ENCODE results near the gene MSI2. TPM values are rescaled to one million over a fixed set of nuclear protein-coding genes. Genes with fewer than 3 reads are reported as not detected.

The MSI2 gene
- total RNA-seq, 2 experiments from 2014 or later, result 65.7 to 71.9 TPM

DNA sequence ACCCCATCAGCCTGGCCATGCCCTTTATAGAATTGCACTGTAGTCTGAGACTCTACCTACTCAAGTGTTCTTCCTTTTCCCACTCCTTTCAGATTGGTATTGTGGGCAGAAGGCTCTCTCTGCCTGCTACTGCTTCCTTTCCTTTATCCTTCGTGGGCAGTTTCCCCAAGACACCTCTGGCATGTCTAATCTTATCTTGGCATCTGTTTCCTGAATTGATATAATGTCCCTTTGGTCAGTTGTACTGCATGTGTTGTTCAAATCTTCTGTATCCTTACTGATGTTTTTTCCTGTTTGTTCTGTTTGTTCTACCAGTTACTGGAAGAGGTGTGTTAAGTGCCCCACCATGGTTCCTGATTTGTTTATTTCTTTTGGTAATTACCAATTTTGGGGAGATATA lies 29.5 kb upstream of the MSI2 start:
- Mint-ChIP-seq H3K4me1 (ENCODE audit: low read depth) (no peaks in the 10 kb centered on the region), H3K36me3 (peaks cover 3% of the 10 kb centered on the region), H3K27me3 (peaks cover 10% of the 10 kb centered on the region), H3K27ac (no peak overlapping the region), H3K4me3 (no peak overlapping the region), H3K9me3 (peaks cover 9% of the 10 kb centered on the region)
- DNase-seq, result no peak
- POLR2A ChIA-PET, result no interaction called here
- CTCF ChIA-PET, result interaction anchor here (1.1 kb wide), 1 partner anchor 17 kb away, joined by 3 read pairs; no protein-coding TSS in a partner anchor
- intact Hi-C loops (cut with micrococcal nuclease), result no loop called here

DNA sequence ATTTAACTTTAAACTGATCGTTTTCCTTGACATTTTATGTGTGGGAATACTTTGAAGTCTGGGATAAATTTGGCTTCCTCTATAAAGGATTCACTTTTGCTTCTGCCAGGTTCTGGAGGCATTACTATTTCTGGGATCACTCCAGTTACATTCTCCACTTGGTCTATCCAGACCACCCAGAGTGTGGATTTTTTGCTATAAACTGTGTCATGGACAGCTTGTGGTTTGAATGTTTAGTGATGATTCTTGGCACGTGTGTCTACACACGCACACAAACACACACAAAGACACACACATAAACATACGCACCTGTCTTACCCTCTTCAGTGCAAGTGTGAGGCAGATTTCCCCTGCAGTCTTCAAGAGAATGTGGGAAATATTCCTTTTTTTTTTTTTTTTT lies 27.4 kb upstream of the MSI2 start:
- POLR2A ChIA-PET, result no interaction called here
- no peak for DNase-seq
- Mint-ChIP-seq H3K9me3 (peaks cover under 1% of the 10 kb centered on the region), H3K27ac (no peak overlapping the region), H3K27me3 (peaks cover 17% of the 10 kb centered on the region), H3K4me3 (no peak overlapping the region), H3K36me3 (no peaks in the 10 kb centered on the region), H3K4me1 (ENCODE audit: low read depth) (no peaks in the 10 kb centered on the region)
- intact Hi-C loops (cut with micrococcal nuclease), result no loop called here
- CTCF ChIA-PET, result interaction anchor here (0.7 to 1.6 kb wide), 3 partner anchors 14 to 443 kb away, joined by 3 to 7 read pairs (median 3); no protein-coding TSS in a partner anchor

DNA sequence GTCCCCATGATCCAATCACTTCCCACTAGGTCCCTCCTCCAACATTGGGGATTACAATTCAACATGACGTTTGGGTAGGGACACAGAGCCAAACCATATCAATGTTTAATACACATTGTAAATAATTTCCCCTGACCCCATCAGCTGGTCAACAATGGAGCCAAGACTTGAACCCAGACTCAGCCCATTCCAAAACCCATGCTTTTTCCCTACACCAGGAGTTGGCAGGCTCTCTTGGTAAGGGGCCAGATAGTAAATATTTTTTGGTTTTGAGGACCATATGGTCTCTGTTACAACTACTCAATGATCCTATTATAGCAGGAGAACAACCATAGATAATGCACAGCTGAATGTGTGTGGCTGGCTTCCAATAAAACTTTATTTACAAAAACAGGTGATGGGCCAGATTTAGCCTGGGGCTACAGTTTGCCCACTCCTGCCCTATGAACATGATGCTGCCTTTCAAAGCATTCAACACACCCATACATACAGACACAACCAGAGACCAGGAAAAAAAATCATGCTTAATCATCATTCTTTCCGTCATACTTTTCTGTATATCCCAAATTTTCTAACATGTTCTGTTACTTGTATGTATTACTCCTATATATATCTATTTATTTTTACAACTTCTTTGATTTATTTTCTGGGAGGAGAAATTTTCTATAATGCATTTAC lies 22.1 kb upstream of the MSI2 start:
- CTCF ChIA-PET, result interaction anchor here (1.9 kb wide), 1 partner anchor 10 kb away, joined by 7 read pairs; no protein-coding TSS in a partner anchor
- Mint-ChIP-seq H3K36me3 (no peaks in the 10 kb centered on the region), H3K27me3 (peaks cover 14% of the 10 kb centered on the region), H3K4me1 (ENCODE audit: low read depth) (no peaks in the 10 kb centered on the region), H3K4me3 (no peak overlapping the region), H3K27ac (no peak overlapping the region), H3K9me3 (no peaks in the 10 kb centered on the region)
- DNase-seq, result no peak
- POLR2A ChIA-PET, result no interaction called here
- intact Hi-C loops (cut with micrococcal nuclease), result no loop called here

DNA sequence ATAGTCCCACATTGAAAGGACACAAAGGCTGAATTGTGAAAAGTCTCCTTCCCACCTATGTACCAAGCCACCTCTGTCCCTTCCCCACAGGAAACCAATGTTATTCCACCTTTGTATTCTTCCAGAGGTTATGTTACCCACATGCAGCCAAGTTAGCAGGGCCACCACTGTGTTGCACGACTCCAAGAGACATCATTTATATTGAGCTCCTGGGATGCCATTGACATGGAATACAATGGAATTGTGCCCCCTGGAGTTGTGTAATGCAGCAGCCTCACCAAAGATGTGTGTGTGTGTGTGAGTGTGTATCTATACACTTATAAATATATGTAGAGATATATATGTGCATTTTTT lies 21.6 kb upstream of the MSI2 start:
- H3K27me3 Mint-ChIP-seq, result peaks cover 14% of the 10 kb centered on the region
- ChIA-PET POLR2A (no interaction called here), CTCF (interaction anchor here (1.9 kb wide), 1 partner anchor 9 kb away, joined by 7 read pairs; no protein-coding TSS in a partner anchor)
- DNase-seq, result no peak
- no peaks in the 10 kb centered on the region for H3K36me3 Mint-ChIP-seq
- intact Hi-C loops (cut with micrococcal nuclease), result no loop called here
- no peaks in the 10 kb centered on the region for H3K9me3 Mint-ChIP-seq
- H3K27ac Mint-ChIP-seq, result no peak overlapping the region
- no peaks in the 10 kb centered on the region for H3K4me1 Mint-ChIP-seq (ENCODE audit: low read depth)
- no peak overlapping the region for H3K4me3 Mint-ChIP-seq

DNA sequence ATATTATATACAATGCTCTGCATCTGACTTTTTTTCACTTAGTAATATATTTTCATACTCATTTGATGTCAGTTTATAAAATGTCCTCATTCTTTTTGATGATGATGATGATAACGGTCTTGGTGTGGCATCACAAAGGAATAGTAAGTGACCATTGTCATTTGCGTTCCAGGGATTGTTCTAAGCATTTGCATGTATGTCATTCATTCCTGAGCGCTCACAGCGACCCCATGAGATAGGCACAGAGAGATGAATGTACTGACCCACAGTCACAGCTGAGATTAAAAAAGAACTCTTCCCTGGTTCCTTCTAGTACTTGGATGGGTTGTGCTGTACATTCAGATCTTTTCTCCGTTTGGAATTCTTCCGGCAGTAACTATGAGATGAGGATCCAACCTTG lies 21.2 kb upstream of the MSI2 start:
- Mint-ChIP-seq H3K36me3 (no peaks in the 10 kb centered on the region), H3K27me3 (peaks cover 14% of the 10 kb centered on the region), H3K27ac (no peak overlapping the region), H3K4me1 (ENCODE audit: low read depth) (no peaks in the 10 kb centered on the region), H3K4me3 (no peak overlapping the region), H3K9me3 (no peaks in the 10 kb centered on the region)
- CTCF ChIA-PET, result interaction anchor here (1.9 kb wide), 1 partner anchor 9 kb away, joined by 7 read pairs; no protein-coding TSS in a partner anchor
- POLR2A ChIA-PET, result no interaction called here
- DNase-seq, result no peak
- intact Hi-C loops (cut with micrococcal nuclease), result no loop called here

DNA sequence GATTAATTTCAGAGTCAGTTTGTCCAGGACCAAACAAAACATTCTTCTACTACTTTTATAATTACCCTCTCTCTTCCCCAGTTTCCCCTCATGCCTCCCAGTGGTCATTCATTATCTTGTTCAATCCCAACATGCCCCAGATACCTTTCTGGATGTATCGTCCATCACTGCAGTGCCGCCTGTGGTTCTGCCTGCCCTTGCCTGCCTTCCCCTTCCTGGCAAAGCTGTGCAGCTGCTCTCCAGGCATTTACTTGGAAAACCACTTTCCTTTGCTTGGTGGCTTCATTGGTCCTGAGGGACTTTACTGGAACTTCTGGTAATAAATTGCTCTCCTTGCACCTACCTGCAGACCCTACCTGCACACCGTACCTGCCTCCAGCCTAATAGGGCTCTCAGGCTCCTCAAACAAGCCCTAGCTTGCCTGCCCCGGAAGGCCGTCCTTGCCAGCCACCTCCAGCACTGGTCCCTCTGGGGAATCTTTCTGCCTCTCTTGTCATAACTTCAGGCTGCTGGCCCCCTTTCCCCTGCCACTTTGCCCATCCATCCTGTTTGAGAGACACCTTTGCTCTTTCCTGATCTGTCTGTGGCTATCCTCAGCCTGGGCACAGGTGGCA lies 19.5 kb upstream of the MSI2 start:
- H3K9me3 Mint-ChIP-seq, result no peaks in the 10 kb centered on the region
- ChIA-PET CTCF (no interaction called here), POLR2A (no interaction called here)
- intact Hi-C loops (cut with micrococcal nuclease), result no loop called here
- H3K27ac Mint-ChIP-seq, result no peak overlapping the region
- H3K4me1 Mint-ChIP-seq (ENCODE audit: low read depth), result no peaks in the 10 kb centered on the region
- no peak for DNase-seq
- no peaks in the 10 kb centered on the region for H3K36me3 Mint-ChIP-seq
- no peak overlapping the region for H3K4me3 Mint-ChIP-seq
- peaks cover 10% of the 10 kb centered on the region for H3K27me3 Mint-ChIP-seq

DNA sequence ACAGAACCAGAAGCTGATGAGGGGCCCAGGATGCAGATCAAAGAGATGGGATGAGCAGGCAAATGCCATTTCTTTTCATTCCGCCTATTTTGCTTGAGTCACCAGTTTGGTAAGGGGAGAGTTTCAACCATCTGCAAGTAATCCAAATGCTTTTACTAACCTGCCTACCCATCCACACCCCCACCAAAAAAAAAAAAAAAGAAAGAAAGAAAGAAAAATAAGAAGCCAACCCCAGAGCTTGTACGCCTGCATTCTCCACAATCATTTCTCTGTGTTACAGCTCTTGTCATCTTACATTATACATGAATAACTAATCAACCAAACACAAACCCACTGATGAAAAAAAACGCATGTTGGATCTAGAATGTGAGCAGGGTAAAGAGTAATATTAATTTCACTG lies 15.7 kb upstream of the MSI2 start:
- Mint-ChIP-seq H3K9me3 (no peaks in the 10 kb centered on the region), H3K27me3 (peaks cover 3% of the 10 kb centered on the region)
- POLR2A ChIA-PET, result no interaction called here

DNA sequence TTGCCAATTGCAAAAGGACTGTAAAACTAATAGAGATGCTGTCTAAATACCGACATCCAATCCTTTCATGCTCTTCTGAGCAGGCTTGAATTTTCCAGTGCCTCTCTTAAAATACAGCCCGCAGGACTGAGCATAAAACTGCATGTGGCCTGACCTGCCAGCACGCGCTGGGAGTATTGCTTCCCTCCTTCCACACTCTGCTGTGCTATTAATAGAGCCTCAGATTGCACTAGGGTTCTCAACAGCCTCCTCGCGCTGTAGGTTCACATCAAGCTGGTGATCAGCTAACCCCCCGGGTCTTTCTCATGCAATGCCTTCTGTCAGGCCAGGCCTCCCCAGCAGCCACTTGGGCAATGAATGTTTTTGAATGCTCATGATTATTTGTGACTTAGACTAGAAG lies 14.2 kb upstream of the MSI2 start:
- no peak for DNase-seq
- CTCF ChIA-PET, result interaction anchor here (1.0 to 4.2 kb wide), 12 partner anchors 10 to 542 kb away, joined by 4 to 87 read pairs (median 14); no protein-coding TSS in a partner anchor

More for the DNA sequence above, 15.7 kb upstream of the MSI2 start:
- CTCF ChIA-PET, result interaction anchor here (1.5 kb wide), 1 partner anchor 507 kb away, joined by 3 read pairs; no protein-coding TSS in a partner anchor
- Mint-ChIP-seq H3K4me1 (ENCODE audit: low read depth) (no peaks in the 10 kb centered on the region), H3K4me3 (no peak overlapping the region), H3K27ac (no peak overlapping the region), H3K36me3 (no peaks in the 10 kb centered on the region)
- DNase-seq, result no peak
- intact Hi-C loops (cut with micrococcal nuclease), result loop anchor here (5.0 kb wide), 3 partner anchors 108 to 357 kb away; no protein-coding TSS in a partner anchor

DNA sequence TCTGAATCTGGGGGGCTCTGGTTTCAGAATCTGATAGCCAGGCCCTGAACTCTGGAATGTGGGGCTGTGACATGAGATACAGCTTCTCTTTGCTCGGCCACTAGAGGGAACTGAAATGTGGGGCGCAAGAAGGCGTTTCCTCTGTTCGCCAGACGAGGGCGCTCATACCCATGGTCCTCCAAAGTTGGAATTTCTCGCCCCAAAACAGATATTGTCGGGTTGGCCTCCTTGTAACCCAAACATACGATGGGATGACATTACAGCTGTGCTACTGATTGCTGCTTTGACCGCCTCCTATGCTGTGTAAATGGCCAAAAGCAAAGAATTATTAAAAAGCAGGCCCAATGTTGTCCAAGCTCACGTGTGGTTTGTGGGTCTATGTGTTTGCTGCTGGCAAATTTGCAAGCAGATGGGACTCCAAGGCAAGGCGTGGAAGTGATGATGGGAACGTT lies 13.1 kb upstream of the MSI2 start:
- Mint-ChIP-seq H3K9me3 (no peaks in the 10 kb centered on the region), H3K4me3 (no peak overlapping the region), H3K27me3 (peaks cover 2% of the 10 kb centered on the region), H3K36me3 (no peaks in the 10 kb centered on the region), H3K27ac (no peak overlapping the region), H3K4me1 (ENCODE audit: low read depth) (no peaks in the 10 kb centered on the region)
- CTCF ChIA-PET, result interaction anchor here (0.6 to 4.2 kb wide), 117 partner anchors 9 to 590 kb away, joined by 3 to 88 read pairs (median 5); partner anchors contain the start of genes AKAP1, CCDC182 and MSI2
- intact Hi-C loops (cut with micrococcal nuclease), result loop anchor here (1.0 to 5.0 kb wide), 7 partner anchors 111 to 504 kb away; no protein-coding TSS in a partner anchor
- POLR2A ChIA-PET, result interaction anchor here (0.7 to 1.2 kb wide), 2 partner anchors 14 to 114 kb away, joined by 3 read pairs; no protein-coding TSS in a partner anchor
- peak; percentile 86 for DNase-seq

More for the DNA sequence above, 14.2 kb upstream of the MSI2 start:
- Mint-ChIP-seq H3K27ac (no peak overlapping the region), H3K27me3 (peaks cover 2% of the 10 kb centered on the region), H3K9me3 (no peaks in the 10 kb centered on the region), H3K36me3 (no peaks in the 10 kb centered on the region), H3K4me1 (ENCODE audit: low read depth) (no peaks in the 10 kb centered on the region), H3K4me3 (no peak overlapping the region)
- POLR2A ChIA-PET, result no interaction called here
- intact Hi-C loops (cut with micrococcal nuclease), result loop anchor here (2.0 to 5.0 kb wide), 4 partner anchors 110 to 431 kb away; no protein-coding TSS in a partner anchor

DNA sequence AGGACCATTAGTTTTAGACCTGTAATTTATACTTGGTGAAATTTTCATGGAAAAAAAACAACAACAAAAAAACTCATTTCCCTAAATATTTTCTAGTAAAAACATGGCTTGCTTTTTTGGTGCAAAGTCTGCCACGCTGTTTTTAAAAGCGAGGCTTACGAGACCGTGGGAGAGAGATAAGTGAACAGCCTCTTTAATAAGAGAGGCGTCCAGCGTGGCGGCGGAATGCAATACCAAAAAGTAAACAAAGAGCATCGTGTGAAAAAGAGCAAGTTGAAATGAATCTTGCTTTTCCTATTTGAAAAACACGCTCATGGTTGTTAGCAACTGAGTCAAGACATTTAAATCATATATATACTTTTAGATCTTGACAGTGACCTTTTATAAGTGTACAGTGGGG lies 10.5 kb upstream of the MSI2 start:
- CTCF ChIA-PET, result interaction anchor here (0.9 kb wide), 1 partner anchor 537 kb away, joined by 3 read pairs; no protein-coding TSS in a partner anchor
- DNase-seq, result no peak
- Mint-ChIP-seq H3K9me3 (peaks cover 6% of the 10 kb centered on the region), H3K4me1 (ENCODE audit: low read depth) (no peaks in the 10 kb centered on the region), H3K27me3 (peaks cover 2% of the 10 kb centered on the region), H3K27ac (no peak overlapping the region), H3K36me3 (no peaks in the 10 kb centered on the region), H3K4me3 (no peak overlapping the region)
- intact Hi-C loops (cut with micrococcal nuclease), result no loop called here
- POLR2A ChIA-PET, result no interaction called here

DNA sequence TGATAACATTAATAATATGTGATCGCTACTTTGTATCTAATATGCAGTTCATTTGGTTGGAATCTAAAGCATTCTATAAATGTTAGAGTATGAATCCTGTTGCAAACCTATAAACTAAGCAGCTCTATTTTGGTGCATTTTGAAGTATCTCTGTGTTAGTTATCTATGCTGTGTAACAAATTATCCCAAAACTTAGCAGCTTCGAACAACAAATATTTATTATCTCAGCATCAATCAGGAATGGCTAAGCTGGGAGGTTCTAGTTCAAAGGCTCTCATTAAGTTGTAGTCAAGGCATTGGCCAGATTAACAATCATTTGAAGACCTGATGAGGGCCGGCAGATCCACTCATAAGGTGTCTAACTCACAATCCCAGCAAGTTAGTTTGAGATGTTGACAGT lies 10.1 kb upstream of the MSI2 start:
- DNase-seq, result no peak
- H3K4me1 Mint-ChIP-seq (ENCODE audit: low read depth), result no peaks in the 10 kb centered on the region
- H3K9me3 Mint-ChIP-seq, result peaks cover 10% of the 10 kb centered on the region
- H3K27ac Mint-ChIP-seq, result no peak overlapping the region
- peaks cover 2% of the 10 kb centered on the region for H3K27me3 Mint-ChIP-seq
- ChIA-PET CTCF (interaction anchor here (0.9 kb wide), 1 partner anchor 537 kb away, joined by 3 read pairs; no protein-coding TSS in a partner anchor), POLR2A (no interaction called here)
- H3K4me3 Mint-ChIP-seq, result no peak overlapping the region
- intact Hi-C loops (cut with micrococcal nuclease), result no loop called here
- no peaks in the 10 kb centered on the region for H3K36me3 Mint-ChIP-seq

DNA sequence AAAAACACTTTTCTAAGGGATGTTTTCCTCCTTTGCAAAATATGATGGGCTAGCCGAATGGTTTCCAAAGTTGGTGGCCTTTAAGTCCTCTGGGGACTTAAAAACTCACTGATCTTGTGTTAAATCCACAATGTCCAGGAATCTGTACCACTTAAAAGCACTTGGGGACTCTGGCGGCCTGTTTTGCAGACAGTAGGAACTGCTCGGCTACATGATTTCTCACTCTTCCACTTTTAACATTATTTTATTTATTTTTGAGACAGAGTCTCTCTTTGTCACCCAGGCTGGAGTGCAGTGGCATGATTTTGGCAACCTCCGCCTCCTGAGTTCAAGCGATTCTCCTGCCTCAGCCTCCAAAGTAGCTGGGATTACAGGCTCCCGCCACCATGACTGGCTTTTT lies 9.1 kb upstream of the MSI2 start:
- Mint-ChIP-seq H3K36me3 (no peaks in the 10 kb centered on the region), H3K4me1 (ENCODE audit: low read depth) (no peaks in the 10 kb centered on the region), H3K27me3 (peaks cover 2% of the 10 kb centered on the region), H3K4me3 (no peak overlapping the region), H3K9me3 (peaks cover 13% of the 10 kb centered on the region), H3K27ac (no peak overlapping the region)
- DNase-seq, result no peak
- ChIA-PET CTCF (interaction anchor here (1.4 kb wide), 1 partner anchor 500 kb away, joined by 3 read pairs; no protein-coding TSS in a partner anchor), POLR2A (no interaction called here)
- intact Hi-C loops (cut with micrococcal nuclease), result no loop called here

Measured in activated CD4-positive, alpha-beta memory T cell treated with anti-CD3 and anti-CD28 coated beads for 36 hours (primary cell).